SK-N-SH (cell line): ENCODE measurements around the gene ZDHHC11.

ENCODE experiments used
- CHD2 ChIP-seq: fragments of 150-350 bp; IDR thresholded peaks from 2 replicates; pipeline ENCODE4 v1.6.1; 2018; ENCODE audit warnings: low read length; ENCODE audit not compliant: partially characterized antibody
- EP300 ChIP-seq, 2 experiments: IDR thresholded peaks; 2 replicates each; pipeline versions ENCODE4 v1.4.0 to v1.6.1; 2012; ENCODE audit warnings: borderline replicate concordance in 1 of 2, low read depth in 1 of 2, low read length in 1 of 2
- EZH2phosphoT487 ChIP-seq: fragments of 200-600 bp; sonication (generic); IDR thresholded peaks from 2 replicates; pipeline ENCODE4 v1.6.1; 2017; ENCODE audit warnings: low read depth, mixed run types, mild to moderate bottlenecking, antibody characterized with exemption, moderate library complexity, borderline replicate concordance
- POLR2AphosphoS5 ChIP-seq: IDR thresholded peaks from 2 replicates; pipeline ENCODE4 v1.6.1; 2012; ENCODE audit warnings: low read depth, low read length
- TF ChIP-seq, protein P1 (sequence below): fragments of 200-600 bp; sonication (generic); IDR thresholded peaks from 2 replicates; pipeline ENCODE4 v1.6.1; 2017; ENCODE audit warnings: antibody characterized with exemption, mild to moderate bottlenecking, moderate library complexity

DNA sequence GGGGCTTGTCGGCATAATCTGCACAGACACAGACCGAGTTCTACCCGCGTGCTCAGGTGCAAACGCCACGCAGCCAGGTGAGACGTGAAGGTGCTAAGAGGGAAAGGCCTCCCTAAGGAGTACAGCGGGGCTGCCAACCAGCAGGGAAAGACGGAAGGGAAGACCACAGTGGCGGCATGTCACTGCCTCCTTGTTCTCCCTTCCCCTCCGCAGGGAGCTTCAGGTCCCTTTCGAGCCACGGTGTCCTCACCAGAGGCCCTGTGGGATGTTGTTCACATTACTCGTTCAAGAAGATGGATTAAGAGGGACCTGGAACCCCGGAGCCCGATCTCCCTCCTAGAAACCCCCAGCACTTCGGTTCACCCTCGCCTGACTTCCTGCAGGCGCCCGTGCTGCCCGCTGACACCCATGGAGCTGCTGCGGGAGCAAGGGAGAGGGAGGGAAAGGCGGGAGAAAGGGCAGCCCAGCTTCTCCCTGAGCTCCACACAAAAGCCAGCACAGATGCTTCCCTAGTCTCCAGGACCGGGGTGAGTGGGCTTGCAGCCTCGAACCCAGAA lies 41.1 kb upstream of the ZDHHC11 start:
- TF ChIP-seq, protein P1, sequence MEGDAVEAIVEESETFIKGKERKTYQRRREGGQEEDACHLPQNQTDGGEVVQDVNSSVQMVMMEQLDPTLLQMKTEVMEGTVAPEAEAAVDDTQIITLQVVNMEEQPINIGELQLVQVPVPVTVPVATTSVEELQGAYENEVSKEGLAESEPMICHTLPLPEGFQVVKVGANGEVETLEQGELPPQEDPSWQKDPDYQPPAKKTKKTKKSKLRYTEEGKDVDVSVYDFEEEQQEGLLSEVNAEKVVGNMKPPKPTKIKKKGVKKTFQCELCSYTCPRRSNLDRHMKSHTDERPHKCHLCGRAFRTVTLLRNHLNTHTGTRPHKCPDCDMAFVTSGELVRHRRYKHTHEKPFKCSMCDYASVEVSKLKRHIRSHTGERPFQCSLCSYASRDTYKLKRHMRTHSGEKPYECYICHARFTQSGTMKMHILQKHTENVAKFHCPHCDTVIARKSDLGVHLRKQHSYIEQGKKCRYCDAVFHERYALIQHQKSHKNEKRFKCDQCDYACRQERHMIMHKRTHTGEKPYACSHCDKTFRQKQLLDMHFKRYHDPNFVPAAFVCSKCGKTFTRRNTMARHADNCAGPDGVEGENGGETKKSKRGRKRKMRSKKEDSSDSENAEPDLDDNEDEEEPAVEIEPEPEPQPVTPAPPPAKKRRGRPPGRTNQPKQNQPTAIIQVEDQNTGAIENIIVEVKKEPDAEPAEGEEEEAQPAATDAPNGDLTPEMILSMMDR = no peak
- TF ChIP-seq POLR2AphosphoS5 (no peak), CHD2 (no peak), EP300 (IDR thresholded peaks at IDR 0.05; ENCODE audit: borderline replicate concordance in 1 of 2, low read depth in 1 of 2, low read length in 1 of 2) (no peak), EZH2phosphoT487 (no peak)
